GM18502 (cell line): Measurements from ENCODE around the gene LTBP1.

Experiments used
- ATAC-seq: cut with Tn5 transposase; IDR thresholded peaks from one replicate; pipeline ENCODE4 v1.9.1; 2021; ENCODE audit warnings: mild to moderate bottlenecking; ENCODE audit not compliant: unreplicated experiment, poor library complexity

The LTBP1 gene

GRCh38 chr2:33321236-33321771 is 374.6 kb downstream of the LTBP1 start:
- ATAC-seq: peak; percentile 75

GRCh38 chr2:33321876-33322483 is 375.2 kb downstream of the LTBP1 start:
- no peak for ATAC-seq

GRCh38 chr2:33322612-33323011 is 375.9 kb downstream of the LTBP1 start:
- ATAC-seq: no peak

- ATAC-seq: no peak
These were observed 377.2 kb downstream of the LTBP1 start for GRCh38 chr2:33323957-33324356.

GRCh38 chr2:33326100-33326499 is 379.3 kb downstream of the LTBP1 start:
- no peak for ATAC-seq

- ATAC-seq: no peak
These were observed 386.7 kb downstream of the LTBP1 start for GRCh38 chr2:33333433-33333832.

- ATAC-seq: no peak
These were observed 387.3 kb downstream of the LTBP1 start for GRCh38 chr2:33334083-33334482.

- no peak for ATAC-seq
These were observed 388.8 kb downstream of the LTBP1 start for GRCh38 chr2:33335516-33335915.

- peak; percentile 79 for ATAC-seq
These were observed 389.4 kb downstream of the LTBP1 start for GRCh38 chr2:33336036-33336625.

- no peak for ATAC-seq
These were observed 390.7 kb downstream of the LTBP1 start for GRCh38 chr2:33337385-33337960.

GRCh38 chr2:33337981-33338380 is 391.2 kb downstream of the LTBP1 start:
- no peak for ATAC-seq

GRCh38 chr2:33339269-33339668 is 392.5 kb downstream of the LTBP1 start:
- ATAC-seq: no peak

GRCh38 chr2:33340280-33340679 is 393.5 kb downstream of the LTBP1 start:
- ATAC-seq: no peak

GRCh38 chr2:33342171-33342570 is 395.4 kb downstream of the LTBP1 start:
- no peak for ATAC-seq

GRCh38 chr2:33342705-33343104 is 396.0 kb downstream of the LTBP1 start:
- no peak for ATAC-seq

GRCh38 chr2:33343387-33343895 is 396.7 kb downstream of the LTBP1 start:
- no peak for ATAC-seq

- no peak for ATAC-seq
These were observed 397.5 kb downstream of the LTBP1 start for GRCh38 chr2:33344230-33344629.

GRCh38 chr2:33347856-33348255 is 401.1 kb downstream of the LTBP1 start:
- no peak for ATAC-seq

GRCh38 chr2:33350632-33351031 is 403.9 kb downstream of the LTBP1 start:
- ATAC-seq: no peak

GRCh38 chr2:33351781-33352180 is 405.0 kb downstream of the LTBP1 start:
- ATAC-seq: no peak

GRCh38 chr2:33354981-33355380 is 408.2 kb downstream of the LTBP1 start:
- no peak for ATAC-seq

GRCh38 chr2:33358878-33359277 is 412.1 kb downstream of the LTBP1 start:
- no peak for ATAC-seq
